GM12891 (cell line): Measurements from ENCODE around the gene ZDHHC14.

Experiments used
- PAX5 ChIP-seq: IDR thresholded peaks from 2 replicates; pipeline ENCODE4 v1.6.1; 2011; ENCODE audit warnings: low read length, moderate library complexity, mild to moderate bottlenecking; ENCODE audit not compliant: insufficient read depth, severe bottlenecking
- POLR2A ChIP-seq: IDR thresholded peaks from 2 replicates; pipeline ENCODE4 v1.6.1; 2011; ENCODE audit warnings: low read depth, low read length, control low read depth
- SPI1 ChIP-seq: IDR thresholded peaks from 2 replicates; pipeline ENCODE4 v1.6.1; 2011; ENCODE audit warnings: low read depth, low read length, control low read depth

DNA sequence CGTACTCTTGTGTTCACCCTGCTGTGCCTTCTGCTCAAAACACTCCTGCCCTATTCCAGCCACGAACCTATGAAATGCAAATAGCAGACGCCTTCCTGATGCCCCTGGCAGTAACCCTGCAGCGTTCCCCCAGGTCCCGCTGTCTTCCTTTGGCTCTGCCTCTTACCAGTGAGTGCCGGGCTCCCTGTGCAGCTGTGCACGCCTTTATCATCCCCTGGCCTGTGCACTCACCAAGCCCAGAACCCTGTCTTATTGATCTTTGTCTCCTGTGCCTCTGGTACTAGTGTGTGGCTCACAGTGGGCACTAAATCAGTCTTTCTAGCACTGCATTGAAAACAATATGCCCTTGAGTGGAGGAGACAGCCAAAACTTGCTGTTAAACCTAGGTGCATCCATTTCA, 19.7 kb downstream of the ZDHHC14 start:
- TF ChIP-seq POLR2A (no peak), PAX5 (no peak), SPI1 (no peak)
